Measurements from ENCODE around the gene TRIM56. TPM values are rescaled to one million over a fixed set of nuclear protein-coding genes. Genes with fewer than 3 reads are reported as not detected.

The TRIM56 gene
- total and polyA plus RNA-seq, 2 donors from 2014 or later = 6.9 to 54.5 TPM

GRCh38 chr7:101124376-101125056, 39.2 kb downstream of the TRIM56 start:
- Histone ChIP-seq H3K4me3 (ENCODE audit: low read length in 3 of 3) (no peak overlapping the region), H3K9ac (ENCODE audit: low read length in 3 of 3) (peak overlapping the region in 1 of 3 donors; percentile 34), H3K27ac (ENCODE audit: low read depth in 2 of 2, low read length in 2 of 2) (peak overlapping the region; percentile 67 to 71), H3K36me3 (ENCODE audit: control insufficient read depth in 2 of 3, insufficient read depth in 3 of 3, low read length in 3 of 3) (no peaks in the 10 kb centered on the region), H3K27me3 (ENCODE audit: control insufficient read depth, insufficient read depth, low read length) (no peaks in the 10 kb centered on the region), H3K9me3 (ENCODE audit: control insufficient read depth in 2 of 3, insufficient read depth in 1 of 3, low read length in 3 of 3) (no peaks in the 10 kb centered on the region), H3K4me1 (ENCODE audit: control insufficient read depth in 2 of 3, insufficient read depth in 2 of 3, low read depth in 1 of 3, low read length in 3 of 3) (peaks cover 0 to 19% (median 7%) of the 10 kb centered on the region in 3 donors)
- FAIRE-seq (no peak), DNase-seq (peak in 3 of 5 donors; percentile 23 to 73 (median 54))
- no peak for TF ChIP-seq CTCF (IDR thresholded peaks at IDR 0.05; ENCODE audit: borderline replicate concordance, extremely low read depth, insufficient read depth)
- intact Hi-C loops (cut with DNase I) = no loop called here

GRCh38 chr7:101125989-101126650, 40.8 kb downstream of the TRIM56 start:
- intact Hi-C loops (cut with DNase I) = no loop called here
- FAIRE-seq (no peak), DNase-seq (peak; percentile 48 to 90 (median 63))
- Histone ChIP-seq H3K9me3 (ENCODE audit: control insufficient read depth in 2 of 3, insufficient read depth in 1 of 3, low read length in 3 of 3) (no peaks in the 10 kb centered on the region), H3K9ac (ENCODE audit: low read length in 3 of 3) (no peak overlapping the region), H3K27ac (ENCODE audit: low read depth in 2 of 2, low read length in 2 of 2) (peak overlapping the region; percentile 50 to 64), H3K4me3 (ENCODE audit: low read length in 3 of 3) (no peak overlapping the region), H3K36me3 (ENCODE audit: control insufficient read depth in 2 of 3, insufficient read depth in 3 of 3, low read length in 3 of 3) (no peaks in the 10 kb centered on the region), H3K27me3 (ENCODE audit: control insufficient read depth, insufficient read depth, low read length) (no peaks in the 10 kb centered on the region), H3K4me1 (ENCODE audit: control insufficient read depth in 2 of 3, insufficient read depth in 2 of 3, low read depth in 1 of 3, low read length in 3 of 3) (peaks cover 0 to 19% (median 7%) of the 10 kb centered on the region in 3 donors)
- TF ChIP-seq CTCF (IDR thresholded peaks at IDR 0.05; ENCODE audit: borderline replicate concordance, extremely low read depth, insufficient read depth) = no peak

GRCh38 chr7:101126651-101127459, 41.6 kb downstream of the TRIM56 start, which contains the start of gene SERPINE1:
TSS of gene SERPINE1 (plus strand) at chr7:101127104. CDS start at chr7:101128394, 1,290 bp downstream.
- peak within 1 kb of the TSS; percentile 50 to 64 for H3K27ac ChIP-seq (ENCODE audit: low read depth in 2 of 2, low read length in 2 of 2)
- H3K4me3 ChIP-seq (ENCODE audit: low read length in 3 of 3) = peak within 1 kb of the TSS; percentile 20 to 59 (median 58)
- H3K27me3 ChIP-seq (ENCODE audit: control insufficient read depth, insufficient read depth, low read length) = no peaks in the 10 kb centered on the region
- H3K9ac ChIP-seq (ENCODE audit: low read length in 3 of 3) = peak within 1 kb of the TSS in 1 of 3 donors; percentile 40
- TF ChIP-seq CTCF (IDR thresholded peaks at IDR 0.05; ENCODE audit: borderline replicate concordance, extremely low read depth, insufficient read depth) = no peak
- FAIRE-seq = no peak
- intact Hi-C loops (cut with DNase I) = no loop called here
- no peaks in the 10 kb centered on the region for H3K9me3 ChIP-seq (ENCODE audit: control insufficient read depth in 2 of 3, insufficient read depth in 1 of 3, low read length in 3 of 3)
- peak; percentile 90 to 98 (median 94) for DNase-seq
- H3K4me1 ChIP-seq (ENCODE audit: control insufficient read depth in 2 of 3, insufficient read depth in 2 of 3, low read depth in 1 of 3, low read length in 3 of 3) = peaks cover 0 to 18% (median 7%) of the 10 kb centered on the region in 3 donors
- H3K36me3 ChIP-seq (ENCODE audit: control insufficient read depth in 2 of 3, insufficient read depth in 3 of 3, low read length in 3 of 3) = no peaks in the 10 kb centered on the region
